ENCODE results near the gene SRL. TPM values are rescaled to one million over a fixed set of nuclear protein-coding genes. Genes with fewer than 3 reads are reported as not detected.

SRL gene
- total and polyA plus RNA-seq, 2 of the 13 experiments (the other 11 are each of a cell fraction or from before 2014, with no cell fraction given), result 0.05 TPM; not detected in 1

DNA sequence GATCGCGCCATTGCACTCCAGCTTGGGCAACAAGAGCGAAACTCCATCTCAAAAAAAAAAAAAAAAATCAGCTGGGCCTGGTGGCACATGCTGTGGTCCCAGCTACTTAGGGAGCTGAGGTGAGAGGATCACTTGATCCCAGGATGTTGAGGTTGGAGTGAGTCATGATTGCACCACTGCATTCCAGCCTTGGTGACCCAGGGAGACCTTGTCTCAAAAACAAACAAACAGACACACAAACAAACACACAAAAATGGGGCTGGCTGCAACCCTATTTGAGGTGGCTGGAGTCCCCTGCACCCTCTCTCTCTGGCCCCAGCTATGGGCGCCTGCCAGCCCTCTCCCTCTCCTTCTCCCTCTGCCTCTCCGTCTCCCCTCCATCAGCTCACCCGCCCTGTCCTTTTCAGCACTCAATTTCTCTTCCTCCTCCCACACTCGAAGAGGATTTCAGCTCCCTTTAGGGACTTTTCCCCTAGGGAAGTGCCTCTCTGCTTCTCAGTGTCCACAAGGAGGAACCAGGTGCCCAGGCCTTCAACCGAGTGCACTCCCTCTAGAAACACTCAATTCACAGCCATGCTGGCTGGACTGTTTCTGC, 48.5 kb upstream of the SRL start (continued):
- TF ChIP-seq ZNF614 (CRISPR knock-in tag; IDR thresholded peaks at IDR 0.05; ENCODE audit: borderline replicate concordance) (no peak), ZNF547 (CRISPR knock-in tag; IDR thresholded peaks at IDR 0.05) (no peak), ATF1 (CRISPR knock-in tag; IDR thresholded peaks at IDR 0.05) (no peak), POLR2AphosphoS5 (IDR thresholded peaks at IDR 0.05; ENCODE audit: low read depth, low read length) (no peak), SIN3A (IDR thresholded peaks at IDR 0.05; ENCODE audit: borderline replicate concordance, low read depth, low read length) (no peak), POGZ (CRISPR knock-in tag; IDR thresholded peaks at IDR 0.05) (no peak), GABPA (IDR thresholded peaks at IDR 0.05; ENCODE audit: low read depth, low read length) (no peak), GABPA (CRISPR knock-in tag; IDR thresholded peaks at IDR 0.05; ENCODE audit: low read depth) (peak; percentile 24; the same call in 1 of the 2 replicates), MED1 (CRISPR knock-in tag; IDR thresholded peaks at IDR 0.05) (peak; percentile 59), SP2 (CRISPR knock-in tag; IDR thresholded peaks at IDR 0.05) (no peak), ZEB1 (IDR thresholded peaks at IDR 0.05; ENCODE audit: insufficient replicate concordance, low read depth) (no peak), ZNF569 (CRISPR knock-in tag; IDR thresholded peaks at IDR 0.05; ENCODE audit: borderline replicate concordance) (no peak), NFRKB (IDR thresholded peaks at IDR 0.05) (no peak), JUN (CRISPR knock-in tag; IDR thresholded peaks at IDR 0.05) (peak; percentile 72; the same call in 1 of the 2 replicates), KLF9 (CRISPR knock-in tag; IDR thresholded peaks at IDR 0.05; ENCODE audit: low read depth) (no peak), FOXA3 (CRISPR knock-in tag; IDR thresholded peaks at IDR 0.05) (peak; percentile 79)
- TF ChIP-seq, protein P1, sequence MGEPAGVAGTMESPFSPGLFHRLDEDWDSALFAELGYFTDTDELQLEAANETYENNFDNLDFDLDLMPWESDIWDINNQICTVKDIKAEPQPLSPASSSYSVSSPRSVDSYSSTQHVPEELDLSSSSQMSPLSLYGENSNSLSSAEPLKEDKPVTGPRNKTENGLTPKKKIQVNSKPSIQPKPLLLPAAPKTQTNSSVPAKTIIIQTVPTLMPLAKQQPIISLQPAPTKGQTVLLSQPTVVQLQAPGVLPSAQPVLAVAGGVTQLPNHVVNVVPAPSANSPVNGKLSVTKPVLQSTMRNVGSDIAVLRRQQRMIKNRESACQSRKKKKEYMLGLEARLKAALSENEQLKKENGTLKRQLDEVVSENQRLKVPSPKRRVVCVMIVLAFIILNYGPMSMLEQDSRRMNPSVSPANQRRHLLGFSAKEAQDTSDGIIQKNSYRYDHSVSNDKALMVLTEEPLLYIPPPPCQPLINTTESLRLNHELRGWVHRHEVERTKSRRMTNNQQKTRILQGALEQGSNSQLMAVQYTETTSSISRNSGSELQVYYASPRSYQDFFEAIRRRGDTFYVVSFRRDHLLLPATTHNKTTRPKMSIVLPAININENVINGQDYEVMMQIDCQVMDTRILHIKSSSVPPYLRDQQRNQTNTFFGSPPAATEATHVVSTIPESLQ (CRISPR knock-in tag; conservative IDR thresholded peaks at IDR 0.05), result no peak
- TF ChIP-seq, protein P2, sequence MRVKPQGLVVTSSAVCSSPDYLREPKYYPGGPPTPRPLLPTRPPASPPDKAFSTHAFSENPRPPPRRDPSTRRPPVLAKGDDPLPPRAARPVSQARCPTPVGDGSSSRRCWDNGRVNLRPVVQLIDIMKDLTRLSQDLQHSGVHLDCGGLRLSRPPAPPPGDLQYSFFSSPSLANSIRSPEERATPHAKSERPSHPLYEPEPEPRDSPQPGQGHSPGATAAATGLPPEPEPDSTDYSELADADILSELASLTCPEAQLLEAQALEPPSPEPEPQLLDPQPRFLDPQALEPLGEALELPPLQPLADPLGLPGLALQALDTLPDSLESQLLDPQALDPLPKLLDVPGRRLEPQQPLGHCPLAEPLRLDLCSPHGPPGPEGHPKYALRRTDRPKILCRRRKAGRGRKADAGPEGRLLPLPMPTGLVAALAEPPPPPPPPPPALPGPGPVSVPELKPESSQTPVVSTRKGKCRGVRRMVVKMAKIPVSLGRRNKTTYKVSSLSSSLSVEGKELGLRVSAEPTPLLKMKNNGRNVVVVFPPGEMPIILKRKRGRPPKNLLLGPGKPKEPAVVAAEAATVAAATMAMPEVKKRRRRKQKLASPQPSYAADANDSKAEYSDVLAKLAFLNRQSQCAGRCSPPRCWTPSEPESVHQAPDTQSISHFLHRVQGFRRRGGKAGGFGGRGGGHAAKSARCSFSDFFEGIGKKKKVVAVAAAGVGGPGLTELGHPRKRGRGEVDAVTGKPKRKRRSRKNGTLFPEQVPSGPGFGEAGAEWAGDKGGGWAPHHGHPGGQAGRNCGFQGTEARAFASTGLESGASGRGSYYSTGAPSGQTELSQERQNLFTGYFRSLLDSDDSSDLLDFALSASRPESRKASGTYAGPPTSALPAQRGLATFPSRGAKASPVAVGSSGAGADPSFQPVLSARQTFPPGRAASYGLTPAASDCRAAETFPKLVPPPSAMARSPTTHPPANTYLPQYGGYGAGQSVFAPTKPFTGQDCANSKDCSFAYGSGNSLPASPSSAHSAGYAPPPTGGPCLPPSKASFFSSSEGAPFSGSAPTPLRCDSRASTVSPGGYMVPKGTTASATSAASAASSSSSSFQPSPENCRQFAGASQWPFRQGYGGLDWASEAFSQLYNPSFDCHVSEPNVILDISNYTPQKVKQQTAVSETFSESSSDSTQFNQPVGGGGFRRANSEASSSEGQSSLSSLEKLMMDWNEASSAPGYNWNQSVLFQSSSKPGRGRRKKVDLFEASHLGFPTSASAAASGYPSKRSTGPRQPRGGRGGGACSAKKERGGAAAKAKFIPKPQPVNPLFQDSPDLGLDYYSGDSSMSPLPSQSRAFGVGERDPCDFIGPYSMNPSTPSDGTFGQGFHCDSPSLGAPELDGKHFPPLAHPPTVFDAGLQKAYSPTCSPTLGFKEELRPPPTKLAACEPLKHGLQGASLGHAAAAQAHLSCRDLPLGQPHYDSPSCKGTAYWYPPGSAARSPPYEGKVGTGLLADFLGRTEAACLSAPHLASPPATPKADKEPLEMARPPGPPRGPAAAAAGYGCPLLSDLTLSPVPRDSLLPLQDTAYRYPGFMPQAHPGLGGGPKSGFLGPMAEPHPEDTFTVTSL (CRISPR knock-in tag; IDR thresholded peaks at IDR 0.05; ENCODE audit: borderline replicate concordance), result peak; percentile 57; the same call in 1 of the 2 replicates
- TF ChIP-seq, protein P3, sequence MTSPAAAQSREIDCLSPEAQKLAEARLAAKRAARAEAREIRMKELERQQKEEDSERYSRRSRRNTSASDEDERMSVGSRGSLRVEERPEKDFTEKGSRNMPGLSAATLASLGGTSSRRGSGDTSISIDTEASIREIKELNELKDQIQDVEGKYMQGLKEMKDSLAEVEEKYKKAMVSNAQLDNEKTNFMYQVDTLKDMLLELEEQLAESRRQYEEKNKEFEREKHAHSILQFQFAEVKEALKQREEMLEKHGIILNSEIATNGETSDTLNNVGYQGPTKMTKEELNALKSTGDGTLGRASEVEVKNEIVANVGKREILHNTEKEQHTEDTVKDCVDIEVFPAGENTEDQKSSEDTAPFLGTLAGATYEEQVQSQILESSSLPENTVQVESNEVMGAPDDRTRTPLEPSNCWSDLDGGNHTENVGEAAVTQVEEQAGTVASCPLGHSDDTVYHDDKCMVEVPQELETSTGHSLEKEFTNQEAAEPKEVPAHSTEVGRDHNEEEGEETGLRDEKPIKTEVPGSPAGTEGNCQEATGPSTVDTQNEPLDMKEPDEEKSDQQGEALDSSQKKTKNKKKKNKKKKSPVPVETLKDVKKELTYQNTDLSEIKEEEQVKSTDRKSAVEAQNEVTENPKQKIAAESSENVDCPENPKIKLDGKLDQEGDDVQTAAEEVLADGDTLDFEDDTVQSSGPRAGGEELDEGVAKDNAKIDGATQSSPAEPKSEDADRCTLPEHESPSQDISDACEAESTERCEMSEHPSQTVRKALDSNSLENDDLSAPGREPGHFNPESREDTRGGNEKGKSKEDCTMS (CRISPR knock-in tag; conservative IDR thresholded peaks at IDR 0.05), result no peak
- TF ChIP-seq, protein P4, sequence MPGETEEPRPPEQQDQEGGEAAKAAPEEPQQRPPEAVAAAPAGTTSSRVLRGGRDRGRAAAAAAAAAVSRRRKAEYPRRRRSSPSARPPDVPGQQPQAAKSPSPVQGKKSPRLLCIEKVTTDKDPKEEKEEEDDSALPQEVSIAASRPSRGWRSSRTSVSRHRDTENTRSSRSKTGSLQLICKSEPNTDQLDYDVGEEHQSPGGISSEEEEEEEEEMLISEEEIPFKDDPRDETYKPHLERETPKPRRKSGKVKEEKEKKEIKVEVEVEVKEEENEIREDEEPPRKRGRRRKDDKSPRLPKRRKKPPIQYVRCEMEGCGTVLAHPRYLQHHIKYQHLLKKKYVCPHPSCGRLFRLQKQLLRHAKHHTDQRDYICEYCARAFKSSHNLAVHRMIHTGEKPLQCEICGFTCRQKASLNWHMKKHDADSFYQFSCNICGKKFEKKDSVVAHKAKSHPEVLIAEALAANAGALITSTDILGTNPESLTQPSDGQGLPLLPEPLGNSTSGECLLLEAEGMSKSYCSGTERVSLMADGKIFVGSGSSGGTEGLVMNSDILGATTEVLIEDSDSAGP (CRISPR knock-in tag; IDR thresholded peaks at IDR 0.05; ENCODE audit: borderline replicate concordance), result no peak

All from HepG2 (cell line).